GM12801 (cell line): ENCODE data around the gene MIF4GD.

Experiments
- TF ChIP-seq, protein P1 (sequence below): IDR thresholded peaks from one replicate; pipeline ENCODE4 v1.5.1; 2011; ENCODE audit warnings: control low read depth; ENCODE audit not compliant: insufficient read length; ENCODE audit errors: extremely low read depth

The MIF4GD gene

GRCh38 chr17:75295201-75296158, 24.4 kb upstream of the MIF4GD start:
- TF ChIP-seq, protein P1, sequence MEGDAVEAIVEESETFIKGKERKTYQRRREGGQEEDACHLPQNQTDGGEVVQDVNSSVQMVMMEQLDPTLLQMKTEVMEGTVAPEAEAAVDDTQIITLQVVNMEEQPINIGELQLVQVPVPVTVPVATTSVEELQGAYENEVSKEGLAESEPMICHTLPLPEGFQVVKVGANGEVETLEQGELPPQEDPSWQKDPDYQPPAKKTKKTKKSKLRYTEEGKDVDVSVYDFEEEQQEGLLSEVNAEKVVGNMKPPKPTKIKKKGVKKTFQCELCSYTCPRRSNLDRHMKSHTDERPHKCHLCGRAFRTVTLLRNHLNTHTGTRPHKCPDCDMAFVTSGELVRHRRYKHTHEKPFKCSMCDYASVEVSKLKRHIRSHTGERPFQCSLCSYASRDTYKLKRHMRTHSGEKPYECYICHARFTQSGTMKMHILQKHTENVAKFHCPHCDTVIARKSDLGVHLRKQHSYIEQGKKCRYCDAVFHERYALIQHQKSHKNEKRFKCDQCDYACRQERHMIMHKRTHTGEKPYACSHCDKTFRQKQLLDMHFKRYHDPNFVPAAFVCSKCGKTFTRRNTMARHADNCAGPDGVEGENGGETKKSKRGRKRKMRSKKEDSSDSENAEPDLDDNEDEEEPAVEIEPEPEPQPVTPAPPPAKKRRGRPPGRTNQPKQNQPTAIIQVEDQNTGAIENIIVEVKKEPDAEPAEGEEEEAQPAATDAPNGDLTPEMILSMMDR, result no peak

DNA sequence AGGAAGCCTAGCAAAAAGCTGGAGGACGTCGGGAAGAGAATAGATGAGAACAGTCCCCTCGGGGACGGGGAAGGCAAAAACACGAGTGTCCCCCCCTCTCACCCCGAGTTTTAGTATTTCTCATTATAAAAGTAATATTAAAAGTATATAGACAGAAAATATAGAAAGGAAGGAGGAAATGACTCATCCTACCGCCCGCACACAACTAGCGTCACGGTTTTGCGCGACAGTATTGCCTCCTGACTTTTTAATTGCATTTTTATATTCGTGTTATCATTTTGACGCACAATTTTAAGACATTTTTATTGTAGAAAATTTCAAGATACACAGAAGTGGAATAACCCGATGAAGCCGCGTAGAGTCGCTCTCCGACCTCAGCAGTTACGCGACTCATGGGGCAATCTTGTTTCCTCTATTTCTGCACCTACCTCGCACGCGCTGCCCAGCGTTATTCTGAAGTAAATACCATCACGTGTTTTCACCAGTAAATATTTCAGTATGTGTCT, 18.9 kb upstream of the MIF4GD start:
- TF ChIP-seq, protein P1, result no peak

- TF ChIP-seq, protein P1, result no peak
These were observed 18.2 kb upstream of the MIF4GD start, which contains the start of gene SLC25A19 for GRCh38 chr17:75289115-75289831. Gene SLC25A19, minus strand, starts transcription at chr17:75289433. Its CDS starts 2,669 bp downstream, at chr17:75286764.

DNA sequence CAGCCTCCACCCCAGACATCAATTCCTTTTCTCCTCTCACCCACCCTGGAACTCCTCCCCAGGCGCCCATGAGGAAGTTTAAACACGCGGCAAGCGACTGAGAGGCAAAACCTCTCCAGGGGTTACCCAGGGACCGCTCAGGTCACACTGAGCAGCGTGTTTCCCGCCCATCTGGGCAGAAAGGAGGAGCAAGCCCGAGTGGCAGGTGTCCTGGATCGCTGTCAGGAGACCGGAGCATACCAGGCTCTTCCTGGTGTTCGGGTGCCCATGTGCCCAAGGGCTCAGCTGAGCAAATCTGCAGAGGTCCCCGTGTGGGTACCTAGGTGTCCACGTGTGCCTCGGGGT, 17.7 kb upstream of the MIF4GD start:
- TF ChIP-seq, protein P1, result no peak

- TF ChIP-seq, protein P1, result no peak
These were observed 17.3 kb upstream of the MIF4GD start for GRCh38 chr17:75288359-75288758.

DNA sequence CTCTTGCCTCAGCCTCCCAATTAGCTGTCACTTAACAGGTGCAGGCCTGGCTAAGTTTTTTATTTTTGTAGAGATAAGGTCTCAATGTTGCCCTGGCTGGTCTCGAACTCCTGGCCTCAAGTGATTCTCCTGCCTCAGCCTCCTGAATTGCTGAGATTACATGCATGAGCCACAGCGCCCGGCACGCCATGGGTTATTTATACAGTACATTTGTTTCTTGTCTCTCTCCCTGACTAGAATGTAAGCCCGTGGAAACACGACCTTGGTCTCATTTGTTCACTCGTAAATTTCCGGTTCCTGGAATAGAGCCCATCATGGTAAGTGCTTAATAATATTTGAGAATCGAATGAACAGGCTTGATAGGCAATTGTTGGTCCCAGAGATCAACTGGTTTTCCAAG, 16.2 kb upstream of the MIF4GD start:
- TF ChIP-seq, protein P1, result no peak

DNA sequence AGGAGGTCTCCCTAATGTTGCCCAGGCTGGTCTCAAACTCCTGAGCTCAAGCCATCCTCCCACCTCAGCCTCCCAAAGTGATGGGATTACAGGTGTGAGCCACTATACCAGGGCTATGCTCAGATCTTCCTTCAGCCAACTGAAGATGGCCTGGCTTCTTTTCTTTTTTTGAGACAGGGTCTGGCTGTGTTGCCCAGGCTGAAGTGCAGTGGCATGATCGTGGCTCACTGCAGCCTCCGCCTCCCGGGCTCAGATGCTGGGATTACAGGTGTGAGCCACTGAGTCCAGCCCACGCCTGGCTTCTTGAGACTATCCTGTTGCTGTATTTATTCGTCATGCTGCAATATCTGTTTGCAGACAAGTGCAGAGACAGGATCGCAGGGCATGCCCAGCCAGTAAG, 14.1 kb upstream of the MIF4GD start:
- TF ChIP-seq, protein P1, result no peak
